Naive B cell (primary cell): ENCODE data around the gene CLCN2. TPM values are rescaled to one million over a fixed set of nuclear protein-coding genes. Genes with fewer than 3 reads are reported as not detected.

Experiments used
- ATAC-seq, 2 donors: fragments of 150-1000 bp; cut with Tn5 transposase; 2 replicates each; pipeline ENCODE4 v1.10.0; 2021; ENCODE audit warnings: low read depth in 2 of 2, mild to moderate bottlenecking in 2 of 2, moderate library complexity in 2 of 2
- DNase-seq: peaks from one replicate; pipeline ENCODE4 v3.0.0; 2022
- H3K27ac Mint-ChIP-seq, 6 donors: one replicate each; pipeline ENCODE4 v1.8.0; 2020 to 2022; ENCODE audit warnings: mild to moderate bottlenecking in 6 of 6, mixed read lengths in 6 of 6, moderate library complexity in 5 of 6, inconsistent platforms in 2 of 6
- H3K27me3 Mint-ChIP-seq, 3 donors: one replicate each; pipeline ENCODE4 v1.8.0; 2021 to 2022; ENCODE audit warnings: mixed read lengths in 3 of 3, mild to moderate bottlenecking in 1 of 3
- H3K36me3 Mint-ChIP-seq, 2 donors: one replicate each; pipeline ENCODE4 v1.8.0; 2020 to 2022; ENCODE audit warnings: mixed read lengths in 2 of 2, inconsistent platforms in 1 of 2, mild to moderate bottlenecking in 1 of 2
- H3K4me1 Mint-ChIP-seq, 3 donors: one replicate each; pipeline ENCODE4 v1.8.0; 2020 to 2022; ENCODE audit warnings: mixed read lengths in 3 of 3, inconsistent platforms in 1 of 3, mild to moderate bottlenecking in 1 of 3, moderate library complexity in 1 of 3
- H3K4me3 Mint-ChIP-seq, 8 donors: one replicate each; pipeline ENCODE4 v1.8.0; 2020 to 2022; ENCODE audit warnings: mild to moderate bottlenecking in 8 of 8, mixed read lengths in 8 of 8, moderate library complexity in 8 of 8, inconsistent platforms in 2 of 8
- H3K9me3 Mint-ChIP-seq, 7 donors: one replicate each; pipeline ENCODE4 v1.8.0; 2020 to 2022; ENCODE audit warnings: mixed read lengths in 7 of 7, mild to moderate bottlenecking in 5 of 7, inconsistent platforms in 2 of 7, moderate library complexity in 1 of 7
- polyA plus RNA-seq, 6 donors: library from polyadenylated mRNA; unstranded; fragments of 300-500 nt; fragmentation: Illumina TruSeq; gene quantifications; one replicate each; pipeline ENCODE4 v1.2.3, GENCODE V29; 2021; ENCODE audit warnings: low read depth in 6 of 6

CLCN2 gene
- polyA plus RNA-seq, 6 donors from 2014 or later = 0.35 to 1.8 (median 1.3) TPM; not detected in 2

- Mint-ChIP-seq H3K27me3 (peaks cover 43 to 90% (median 86%) of the 10 kb centered on the region in 3 donors), H3K4me1 (peaks cover 0 to 6% (median 0%) of the 10 kb centered on the region in 3 donors), H3K27ac (no peak overlapping the region), H3K9me3 (peaks cover 0 to 1% (median 0%) of the 10 kb centered on the region in 7 donors), H3K36me3 (no peaks in the 10 kb centered on the region), H3K4me3 (no peak overlapping the region)
- no peak for DNase-seq
- ATAC-seq = no peak
Measured at GRCh38 chr3:184386047-184386806, 24.8 kb upstream of the CLCN2 start.

DNA sequence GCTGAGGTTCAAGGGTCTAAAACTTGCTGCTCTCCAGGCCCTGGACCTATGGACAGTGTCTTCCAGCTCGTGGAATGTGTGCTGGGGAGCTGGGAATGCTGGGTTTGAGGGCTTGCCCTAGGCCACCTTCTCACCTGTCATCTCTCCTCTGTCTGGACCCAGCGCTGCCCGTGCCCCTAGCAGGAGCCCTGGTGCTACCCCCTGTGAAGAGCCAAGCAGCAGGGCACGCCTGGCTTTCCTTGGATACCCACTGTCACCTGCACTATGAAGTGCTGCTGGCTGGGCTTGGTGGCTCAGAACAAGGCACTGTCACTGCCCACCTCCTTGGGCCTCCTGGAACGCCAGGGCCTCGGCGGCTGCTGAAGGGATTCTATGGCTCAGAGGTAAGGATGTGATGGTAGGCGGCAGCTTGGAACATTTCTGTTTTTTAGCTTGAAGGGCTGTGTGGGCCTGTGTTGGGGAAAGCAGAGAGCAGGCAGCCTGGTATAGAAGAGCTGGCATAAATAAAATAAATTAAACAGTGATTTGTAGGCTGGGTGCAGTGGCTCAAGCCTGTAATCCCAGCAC lies 23.5 kb upstream of the CLCN2 start:
- H3K9me3 Mint-ChIP-seq = peaks cover 0 to 1% (median 0%) of the 10 kb centered on the region in 7 donors
- H3K36me3 Mint-ChIP-seq = no peaks in the 10 kb centered on the region
- DNase-seq (no peak), ATAC-seq (no peak)
- H3K27me3 Mint-ChIP-seq = peaks cover 39 to 85% (median 73%) of the 10 kb centered on the region in 3 donors
- peak overlapping the region in 1 of 8 donors; percentile 37 for H3K4me3 Mint-ChIP-seq
- no peak overlapping the region for H3K27ac Mint-ChIP-seq
- peaks cover 0 to 9% (median 5%) of the 10 kb centered on the region in 3 donors for H3K4me1 Mint-ChIP-seq

- Mint-ChIP-seq H3K27me3 (peaks cover 40 to 82% (median 70%) of the 10 kb centered on the region in 3 donors), H3K4me3 (peak overlapping the region in 1 of 8 donors; percentile 20), H3K36me3 (peaks cover 0 to 2% of the 10 kb centered on the region in 2 donors), H3K27ac (no peak overlapping the region), H3K9me3 (peaks cover 0 to 1% (median 0%) of the 10 kb centered on the region in 7 donors), H3K4me1 (peaks cover 2 to 11% (median 6%) of the 10 kb centered on the region in 3 donors)
- ATAC-seq = no peak
- DNase-seq = no peak
Measured at GRCh38 chr3:184384342-184384741, 22.9 kb upstream of the CLCN2 start.

DNA sequence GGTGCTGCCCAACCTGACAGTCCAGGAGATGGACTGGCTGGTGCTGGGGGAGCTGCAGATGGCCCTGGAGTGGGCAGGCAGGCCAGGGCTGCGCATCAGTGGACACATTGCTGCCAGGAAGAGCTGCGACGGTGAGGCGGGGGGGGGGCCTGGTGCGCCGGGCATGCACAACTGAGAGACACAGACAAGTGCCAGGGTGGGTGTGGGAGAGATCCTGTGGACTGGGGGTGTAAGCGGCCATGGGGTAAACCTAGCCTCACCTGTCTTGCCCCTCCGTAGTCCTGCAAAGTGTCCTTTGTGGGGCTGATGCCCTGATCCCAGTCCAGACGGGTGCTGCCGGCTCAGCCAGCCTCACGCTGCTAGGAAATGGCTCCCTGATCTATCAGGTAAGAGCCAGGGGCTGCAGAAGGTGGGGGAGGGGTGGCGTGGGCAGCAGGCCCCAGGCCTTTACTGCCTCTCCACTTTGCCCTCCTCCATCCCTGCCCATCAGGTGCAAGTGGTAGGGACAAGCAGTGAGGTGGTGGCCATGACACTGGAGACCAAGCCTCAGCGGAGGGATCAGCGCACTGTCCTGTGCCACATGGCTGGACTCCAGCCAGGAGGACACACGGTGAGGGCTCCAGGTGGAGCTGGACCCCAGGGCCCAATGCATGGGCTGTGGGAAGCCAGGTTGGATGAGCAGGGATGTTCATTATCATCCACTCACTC lies 21.8 kb upstream of the CLCN2 start:
- peaks cover 6 to 18% (median 11%) of the 10 kb centered on the region in 3 donors for H3K4me1 Mint-ChIP-seq
- peaks cover 0 to 7% of the 10 kb centered on the region in 2 donors for H3K36me3 Mint-ChIP-seq
- H3K27ac Mint-ChIP-seq = no peak overlapping the region
- peaks cover 0 to under 1% (median 0%) of the 10 kb centered on the region in 7 donors for H3K9me3 Mint-ChIP-seq
- no peak for DNase-seq
- H3K27me3 Mint-ChIP-seq = peaks cover 43 to 83% (median 70%) of the 10 kb centered on the region in 3 donors
- H3K4me3 Mint-ChIP-seq = no peak overlapping the region
- ATAC-seq = no peak

DNA sequence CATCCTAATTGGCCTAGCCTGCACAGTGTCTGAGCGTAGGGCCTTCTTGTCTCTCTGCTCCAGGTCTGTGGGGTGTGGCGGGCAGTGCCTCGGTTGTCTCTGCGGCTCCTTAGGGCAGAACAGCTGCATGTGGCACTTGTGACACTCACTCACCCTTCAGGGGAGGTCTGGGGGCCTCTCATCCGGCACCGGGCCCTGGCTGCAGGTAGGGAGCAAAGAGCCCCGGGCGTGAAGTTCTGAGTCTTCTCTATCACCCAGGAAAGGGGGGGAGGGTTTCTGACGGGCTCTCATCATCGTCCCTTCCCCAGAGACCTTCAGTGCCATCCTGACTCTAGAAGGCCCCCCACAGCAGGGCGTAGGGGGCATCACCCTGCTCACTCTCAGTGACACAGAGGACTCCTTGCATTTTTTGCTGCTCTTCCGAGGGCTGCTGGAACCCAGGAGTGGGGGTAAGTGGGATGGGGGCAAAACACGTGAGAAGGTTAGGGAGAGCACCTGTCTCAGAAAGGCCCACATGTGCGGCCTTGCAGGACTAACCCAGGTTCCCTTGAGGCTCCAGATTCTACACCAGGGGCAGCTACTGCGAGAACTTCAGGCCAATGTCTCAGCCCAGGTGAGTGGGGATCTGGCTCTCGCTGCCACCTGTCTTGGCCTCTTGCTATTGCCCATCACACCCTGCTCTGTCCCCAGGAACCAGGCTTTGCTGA lies 21.1 kb upstream of the CLCN2 start:
- DNase-seq (no peak), ATAC-seq (no peak)
- Mint-ChIP-seq H3K4me1 (peaks cover 6 to 20% (median 11%) of the 10 kb centered on the region in 3 donors), H3K27ac (no peak overlapping the region), H3K36me3 (peaks cover 0 to 7% of the 10 kb centered on the region in 2 donors), H3K4me3 (peak overlapping the region in 2 of 8 donors; percentile 36 to 75), H3K9me3 (no peaks in the 10 kb centered on the region), H3K27me3 (peaks cover 45 to 83% (median 70%) of the 10 kb centered on the region in 3 donors)

DNA sequence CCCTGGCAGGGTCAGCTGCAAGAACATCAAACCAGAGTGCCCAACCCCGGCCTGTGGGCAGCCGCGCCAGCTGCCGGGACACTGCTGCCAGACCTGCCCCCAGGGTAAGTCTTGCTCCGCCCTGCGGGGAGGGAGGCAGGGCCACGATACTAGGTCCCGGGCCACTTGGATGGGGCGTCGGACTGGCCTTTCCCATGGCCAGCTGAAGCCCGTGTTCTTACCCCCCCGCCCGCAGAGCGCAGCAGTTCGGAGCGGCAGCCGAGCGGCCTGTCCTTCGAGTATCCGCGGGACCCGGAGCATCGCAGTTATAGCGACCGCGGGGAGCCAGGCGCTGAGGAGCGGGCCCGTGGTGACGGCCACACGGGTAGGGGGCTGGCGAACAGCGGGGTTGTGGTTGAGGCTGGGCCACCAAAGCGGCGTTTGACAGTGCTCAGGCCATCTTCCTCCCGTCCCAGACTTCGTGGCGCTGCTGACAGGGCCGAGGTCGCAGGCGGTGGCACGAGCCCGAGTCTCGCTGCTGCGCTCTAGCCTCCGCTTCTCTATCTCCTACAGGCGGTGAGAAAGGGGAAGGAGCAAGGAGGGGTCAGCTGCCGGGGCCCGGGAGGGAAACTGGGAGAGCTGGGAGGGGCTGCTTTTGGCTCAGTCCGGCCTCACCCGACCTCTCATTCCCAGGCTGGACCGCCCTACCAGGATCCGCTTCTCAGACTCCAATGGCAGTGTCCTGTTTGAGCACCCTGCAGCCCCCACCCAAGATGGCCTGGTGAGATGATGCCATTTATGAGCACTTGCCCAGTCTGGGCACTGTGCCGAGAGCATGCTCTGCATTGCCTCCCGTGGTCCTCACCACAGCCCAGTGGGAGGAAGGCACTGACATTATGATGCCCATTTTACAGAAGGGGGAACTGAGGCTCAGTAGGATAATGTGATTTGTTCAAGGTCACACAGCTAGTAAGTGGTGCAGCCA lies 20.1 kb upstream of the CLCN2 start:
- Mint-ChIP-seq H3K27ac (no peak overlapping the region), H3K27me3 (peaks cover 54 to 83% (median 70%) of the 10 kb centered on the region in 3 donors), H3K4me1 (peaks cover 6 to 20% (median 11%) of the 10 kb centered on the region in 3 donors)

DNA sequence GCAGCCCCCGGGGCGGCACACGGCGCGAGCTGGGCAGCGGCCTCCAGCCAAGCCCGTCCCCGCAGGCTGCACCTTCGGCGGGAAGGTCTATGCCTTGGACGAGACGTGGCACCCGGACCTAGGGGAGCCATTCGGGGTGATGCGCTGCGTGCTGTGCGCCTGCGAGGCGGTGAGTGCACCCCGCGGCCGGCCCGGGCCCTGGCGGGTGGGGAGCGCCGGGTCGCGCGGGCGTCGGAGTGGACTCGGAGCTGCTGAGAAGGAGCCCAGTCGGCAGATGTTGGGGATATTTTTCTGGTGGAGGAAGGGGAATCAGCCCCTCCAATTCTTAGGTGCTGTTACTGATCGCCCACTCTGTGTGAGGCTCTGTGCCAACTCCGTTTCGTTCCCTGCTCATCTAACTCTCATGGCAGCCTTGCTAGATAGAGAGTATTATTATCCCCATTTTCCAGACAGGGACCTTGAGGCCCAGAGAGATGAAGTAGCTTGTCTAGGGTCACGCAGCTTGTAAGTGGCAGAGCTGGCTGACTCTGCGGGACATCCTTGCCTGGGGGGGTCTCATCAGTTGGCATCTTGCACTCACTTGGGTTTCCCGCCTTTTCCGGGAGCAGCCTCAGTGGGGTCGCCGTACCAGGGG lies 19.3 kb upstream of the CLCN2 start:
- Mint-ChIP-seq H3K36me3 (peaks cover 0 to 7% of the 10 kb centered on the region in 2 donors), H3K9me3 (no peaks in the 10 kb centered on the region), H3K4me1 (peaks cover 6 to 20% (median 11%) of the 10 kb centered on the region in 3 donors), H3K27me3 (peaks cover 57 to 83% (median 70%) of the 10 kb centered on the region in 3 donors), H3K4me3 (peak overlapping the region; percentile 64 to 87 (median 78)), H3K27ac (no peak overlapping the region)
- DNase-seq (peak; percentile 14), ATAC-seq (peak; percentile 44 to 54)

More for the DNA sequence above, 20.1 kb upstream of the CLCN2 start:
- DNase-seq (peak; percentile 13), ATAC-seq (peak; percentile 43 to 57)
- peak overlapping the region; percentile 64 to 90 (median 83) for H3K4me3 Mint-ChIP-seq
- H3K36me3 Mint-ChIP-seq = peaks cover 0 to 7% of the 10 kb centered on the region in 2 donors
- no peaks in the 10 kb centered on the region for H3K9me3 Mint-ChIP-seq

- no peaks in the 10 kb centered on the region for H3K9me3 Mint-ChIP-seq
- H3K4me3 Mint-ChIP-seq = peak overlapping the region in 1 of 8 donors; percentile 72
- H3K27me3 Mint-ChIP-seq = peaks cover 60 to 87% (median 75%) of the 10 kb centered on the region in 3 donors
- no peak for DNase-seq
- peak; percentile 27 to 36 for ATAC-seq
- no peak overlapping the region for H3K27ac Mint-ChIP-seq
- peaks cover 0 to 7% of the 10 kb centered on the region in 2 donors for H3K36me3 Mint-ChIP-seq
- H3K4me1 Mint-ChIP-seq = peaks cover 6 to 20% (median 11%) of the 10 kb centered on the region in 3 donors
Measured at GRCh38 chr3:184380185-184380626, 18.8 kb upstream of the CLCN2 start.

DNA sequence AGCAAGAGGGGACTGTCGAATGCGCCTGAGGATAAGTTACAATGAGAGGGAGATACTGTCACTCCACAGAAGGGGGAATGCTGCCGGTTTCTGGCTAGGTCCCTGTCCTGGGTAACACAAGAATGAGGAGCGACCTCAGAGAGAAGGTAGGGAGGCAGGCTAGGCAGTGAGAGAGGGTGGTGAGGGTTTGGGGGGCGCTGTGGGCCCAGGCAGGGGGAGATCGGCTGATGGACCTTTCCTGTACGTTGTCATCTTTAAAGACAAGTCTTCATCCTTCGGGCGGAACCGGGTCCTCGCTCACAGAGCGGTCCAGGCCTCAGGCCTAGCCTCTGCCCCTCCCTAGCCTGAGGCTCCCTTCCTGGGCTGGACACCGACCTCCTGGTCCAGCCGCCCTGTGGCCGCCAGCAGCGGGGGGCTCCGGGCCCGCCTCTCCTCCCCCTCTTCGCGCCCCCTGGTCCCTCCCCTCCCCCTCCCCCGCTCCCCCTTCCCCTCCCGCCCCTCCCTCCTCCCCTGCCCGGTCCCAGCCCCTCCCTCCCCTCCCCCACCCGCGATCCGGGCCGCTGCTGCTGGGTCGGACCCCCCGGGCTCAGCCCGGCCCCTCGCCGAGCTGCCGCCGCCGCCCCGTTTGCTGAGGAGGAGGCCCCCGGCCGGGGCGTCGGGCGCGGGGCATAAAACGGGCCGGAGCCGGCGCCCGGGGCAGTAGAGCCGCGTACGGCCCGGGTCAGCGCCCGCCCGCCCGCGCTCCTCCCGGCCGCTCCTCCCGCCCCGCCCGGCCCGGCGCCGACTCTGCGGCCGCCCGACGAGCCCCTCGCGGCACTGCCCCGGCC lies 18.2 kb upstream of the CLCN2 start, which contains the start of gene CHRD:
CHRD (plus strand) TSS at position 697 of the 827 bp plus-strand sequence. CDS start 265 bp downstream, outside the sequence.
- peaks cover 6 to 20% (median 11%) of the 10 kb centered on the region in 3 donors for H3K4me1 Mint-ChIP-seq
- peak within 1 kb of the TSS in 3 of 6 donors; percentile 22 to 59 (median 47) for H3K27ac Mint-ChIP-seq
- ATAC-seq (peak; percentile 5 to 11), DNase-seq (no peak)
- H3K27me3 Mint-ChIP-seq = peaks cover 59 to 85% (median 71%) of the 10 kb centered on the region in 3 donors
- peaks cover 0 to 7% of the 10 kb centered on the region in 2 donors for H3K36me3 Mint-ChIP-seq
- H3K4me3 Mint-ChIP-seq = peak within 1 kb of the TSS; percentile 70 to 87 (median 84)
- H3K9me3 Mint-ChIP-seq = no peaks in the 10 kb centered on the region

- H3K4me1 Mint-ChIP-seq = peaks cover 6 to 20% (median 11%) of the 10 kb centered on the region in 3 donors
- H3K4me3 Mint-ChIP-seq = peak overlapping the region; percentile 63 to 87 (median 78)
- peak overlapping the region in 2 of 6 donors; percentile 22 to 59 for H3K27ac Mint-ChIP-seq
- no peak for ATAC-seq
- no peak for DNase-seq
- H3K9me3 Mint-ChIP-seq = no peaks in the 10 kb centered on the region
- peaks cover 56 to 78% (median 64%) of the 10 kb centered on the region in 3 donors for H3K27me3 Mint-ChIP-seq
- peaks cover 0 to 7% of the 10 kb centered on the region in 2 donors for H3K36me3 Mint-ChIP-seq
Measured at GRCh38 chr3:184378651-184379357, 17.4 kb upstream of the CLCN2 start.
